Activated CD8-positive, alpha-beta T cell treated with anti-CD3 and anti-CD28 coated beads for 36 hours (primary cell): ENCODE measurements around the gene PDP2. TPM values are rescaled to one million over a fixed set of nuclear protein-coding genes. Genes with fewer than 3 reads are reported as not detected.
A peak's percentile ranks its signal among the peaks of the same experiment; 100 is the strongest.

Experiments
- ATAC-seq: fragments of 200-7000 bp; cut with Tn5 transposase; one replicate; pipeline ENCODE4 v1.10.0; 2021; ENCODE audit warnings: mild to moderate bottlenecking, moderate library complexity
- CTCF ChIA-PET: fragments of 350-600 bp; sonication (Branson Sonifier 250); formaldehyde crosslinking; loops from one replicate; lab custom pipeline; 2021; ENCODE audit warnings: antibody characterized with exemption; lab: Charles Lee
- POLR2A ChIA-PET: fragments of 350-600 bp; sonication (Branson Sonifier 250); formaldehyde crosslinking; loops from one replicate; lab custom pipeline; 2021; ENCODE audit warnings: antibody characterized with exemption; lab: Charles Lee
- DNase-seq: peaks from one replicate; pipeline ENCODE4 v3.0.0-alpha.2; 2020
- H3K27ac Mint-ChIP-seq: one replicate; pipeline ENCODE4 v1.8.0; 2021; ENCODE audit warnings: mild to moderate bottlenecking, mixed read lengths
- H3K27me3 Mint-ChIP-seq: one replicate; pipeline ENCODE4 v1.8.0; 2021; ENCODE audit warnings: mixed read lengths
- H3K36me3 Mint-ChIP-seq: one replicate; pipeline ENCODE4 v1.8.0; 2021; ENCODE audit warnings: low read depth, mixed read lengths
- H3K4me1 Mint-ChIP-seq: one replicate; pipeline ENCODE4 v1.8.0; 2021; ENCODE audit warnings: low read depth, mixed read lengths
- H3K4me3 Mint-ChIP-seq: one replicate; pipeline ENCODE4 v1.8.0; 2021; ENCODE audit warnings: mild to moderate bottlenecking, moderate library complexity, mixed read lengths
- H3K9me3 Mint-ChIP-seq: one replicate; pipeline ENCODE4 v1.8.0; 2021; ENCODE audit warnings: mixed read lengths
- CTCF ChIP-seq: fragments of 200-600 bp; IDR thresholded peaks from one replicate; pipeline ENCODE4 v1.8.0; 2022; ENCODE audit warnings: antibody characterized with exemption, mild to moderate bottlenecking
- intact Hi-C: fragments of 100-400 bp; cut with micrococcal nuclease; formaldehyde crosslinking; loops from one replicate; pipeline ENCODE4 v1.10.0; 2022
- total RNA-seq, 2 experiments: library from RNA; stranded (reverse); gene quantifications; one replicate each; pipeline ENCODE4 v1.2.3, GENCODE V29; 2021

The PDP2 gene
- total RNA-seq, 2 experiments from 2014 or later: 31.2 to 38.1 TPM

GRCh38 chr16:66930189-66930588 lies 49.9 kb downstream of the PDP2 start:
- H3K4me3 Mint-ChIP-seq: no peak overlapping the region
- DNase-seq (no peak), ATAC-seq (no peak)
- H3K4me1 Mint-ChIP-seq: peaks cover 35% of the 10 kb centered on the region
- ChIA-PET POLR2A (interaction anchor here (1.0 kb wide), 1 partner anchor 14 kb away, joined by 3 read pairs; no protein-coding TSS in a partner anchor), CTCF (interaction anchor here (1.2 to 4.6 kb wide), 6 partner anchors 12 to 202 kb away, joined by 4 to 17 read pairs (median 5); partner anchors contain the start of genes CES3 and NAE1)
- H3K36me3 Mint-ChIP-seq: peaks cover 28% of the 10 kb centered on the region
- no peaks in the 10 kb centered on the region for H3K9me3 Mint-ChIP-seq
- H3K27ac Mint-ChIP-seq: no peak overlapping the region
- intact Hi-C loops: loop anchor here (5.0 kb wide), 1 partner anchor 53 kb away; no protein-coding TSS in a partner anchor
- TF ChIP-seq CTCF: no peak
- peaks cover 15% of the 10 kb centered on the region for H3K27me3 Mint-ChIP-seq

- DNase-seq (no peak), ATAC-seq (no peak)
- Mint-ChIP-seq H3K4me3 (peak overlapping the region; percentile 46), H3K9me3 (no peaks in the 10 kb centered on the region), H3K27ac (peak overlapping the region; percentile 63), H3K36me3 (peaks cover 33% of the 10 kb centered on the region), H3K27me3 (peaks cover under 1% of the 10 kb centered on the region), H3K4me1 (peaks cover 41% of the 10 kb centered on the region)
- ChIA-PET POLR2A (interaction anchor here (0.6 to 1.1 kb wide), 2 partner anchors 64 to 245 kb away, joined by 3 read pairs; no protein-coding TSS in a partner anchor), CTCF (interaction anchor here (1.3 to 4.6 kb wide), 5 partner anchors 13 to 101 kb away, joined by 4 to 17 read pairs (median 4); partner anchors contain the start of genes CDH16, CES3 and NAE1)
- intact Hi-C loops: loop anchor here (5.0 kb wide), 1 partner anchor 54 kb away; no protein-coding TSS in a partner anchor
- no peak for TF ChIP-seq CTCF
Measured at GRCh38 chr16:66931665-66932064, 51.4 kb downstream of the PDP2 start.

GRCh38 chr16:66932076-66932475 lies 51.8 kb downstream of the PDP2 start:
- H3K27ac Mint-ChIP-seq: peak overlapping the region; percentile 98

GRCh38 chr16:66933776-66934137 lies 53.4 kb downstream of the PDP2 start:
- peak; percentile 74 for ATAC-seq
- peak overlapping the region; percentile 98 for H3K27ac Mint-ChIP-seq
- H3K4me1 Mint-ChIP-seq: peaks cover 47% of the 10 kb centered on the region
- H3K36me3 Mint-ChIP-seq: peaks cover 41% of the 10 kb centered on the region
- H3K4me3 Mint-ChIP-seq: peak overlapping the region; percentile 99
- ChIA-PET POLR2A (interaction anchor here (0.6 to 1.9 kb wide), 15 partner anchors 10 to 225 kb away, joined by 3 to 8 read pairs (median 3); partner anchors contain the start of genes NAE1 and PDP2), CTCF (interaction anchor here (0.9 to 4.6 kb wide), 9 partner anchors 9 to 103 kb away, joined by 3 to 17 read pairs (median 4); partner anchors contain the start of genes CES3, NAE1 and PDP2)
- no peaks in the 10 kb centered on the region for H3K27me3 Mint-ChIP-seq
- peak; percentile 75 for DNase-seq
- TF ChIP-seq CTCF: no peak
- intact Hi-C loops: loop anchor here (5.0 kb wide), 1 partner anchor 56 kb away; no protein-coding TSS in a partner anchor
- H3K9me3 Mint-ChIP-seq: no peaks in the 10 kb centered on the region

More at GRCh38 chr16:66932076-66932475, 51.8 kb downstream of the PDP2 start:
- H3K36me3 Mint-ChIP-seq: peaks cover 34% of the 10 kb centered on the region
- H3K27me3 Mint-ChIP-seq: no peaks in the 10 kb centered on the region
- no peaks in the 10 kb centered on the region for H3K9me3 Mint-ChIP-seq
- ChIA-PET CTCF (interaction anchor here (1.5 to 4.6 kb wide), 3 partner anchors 14 to 102 kb away, joined by 4 to 17 read pairs (median 4); partner anchors contain the start of genes CDH16 and NAE1), POLR2A (interaction anchor here (1.9 kb wide), 1 partner anchor 51 kb away, joined by 8 read pairs; the partner anchor contains the start of gene PDP2)
- intact Hi-C loops: loop anchor here (5.0 kb wide), 1 partner anchor 55 kb away; no protein-coding TSS in a partner anchor
- peaks cover 44% of the 10 kb centered on the region for H3K4me1 Mint-ChIP-seq
- ATAC-seq: no peak
- no peak for DNase-seq
- H3K4me3 Mint-ChIP-seq: peak overlapping the region; percentile 99
- TF ChIP-seq CTCF: no peak
